NCI-H146 treated with DMSO at 0.1 percent for 48 hours (cell line): Measurements from ENCODE around the gene POC1A.
"Not testable (repeated sequence)": the region's sequence is repeated elsewhere in the genome, so short reads cannot be mapped to it uniquely, and the experiment has no call there.

Source experiments
- DNase-seq: peaks from one replicate; lab custom pipeline; 2025; ENCODE audit not compliant: unreplicated experiment; lab: John Stamatoyannopoulos, UW

The POC1A gene

DNA sequence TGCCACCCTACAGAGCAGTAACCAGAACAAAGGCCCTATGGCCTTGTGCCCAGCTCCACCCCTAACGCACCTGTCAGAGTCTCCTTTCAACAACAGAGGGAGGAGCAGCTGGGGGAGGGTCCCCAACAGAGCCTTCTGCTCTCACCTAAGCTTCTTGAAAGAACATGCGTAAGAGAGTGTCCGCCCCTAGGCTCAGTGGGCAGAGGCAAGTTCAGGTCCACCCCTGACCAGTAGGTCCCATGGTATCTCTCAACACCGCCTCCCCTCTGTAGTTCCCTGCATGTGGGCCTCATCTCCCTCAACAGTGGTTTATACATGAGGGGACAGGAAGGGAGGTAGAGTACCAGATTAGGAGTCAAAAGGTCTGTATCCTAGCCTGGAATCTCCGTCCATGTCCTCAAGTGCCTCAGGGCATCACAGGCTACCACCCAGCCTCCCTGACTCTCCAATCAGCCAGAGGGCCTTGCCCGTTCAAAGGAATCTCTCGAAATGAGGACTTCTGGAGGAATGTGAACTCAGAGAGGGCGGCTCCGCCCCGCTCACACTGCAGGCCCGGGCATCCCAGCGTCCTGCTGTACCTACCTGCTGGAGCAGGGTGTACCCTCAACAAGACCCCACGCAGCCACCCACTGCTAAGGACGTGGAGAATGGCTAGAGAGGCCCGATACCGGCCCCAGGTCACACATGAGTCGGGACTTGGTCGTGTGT is 680 bp downstream of the POC1A start:
- DNase-seq: peak; percentile 81

DNA sequence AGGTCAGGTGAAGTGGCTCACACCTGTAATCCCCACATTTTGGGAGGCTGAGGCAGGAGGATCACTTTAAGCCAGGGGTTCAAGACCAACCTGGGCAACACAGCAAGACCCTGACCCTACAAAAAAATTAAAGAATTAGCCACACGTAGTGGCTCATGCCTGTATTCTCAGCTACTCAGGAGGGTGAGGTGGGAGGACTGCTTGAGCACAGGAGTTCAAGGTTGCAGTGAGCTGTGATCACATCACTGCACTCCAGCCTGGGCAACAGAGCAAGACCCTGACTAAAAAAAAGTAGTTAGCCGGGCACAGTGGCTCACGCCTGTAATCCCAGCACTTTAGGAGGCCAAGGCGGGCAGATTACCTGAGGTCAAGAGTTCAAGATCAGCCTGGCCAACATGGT is 2.2 kb downstream of the POC1A start:
- DNase-seq: not testable (repeated sequence)

DNA sequence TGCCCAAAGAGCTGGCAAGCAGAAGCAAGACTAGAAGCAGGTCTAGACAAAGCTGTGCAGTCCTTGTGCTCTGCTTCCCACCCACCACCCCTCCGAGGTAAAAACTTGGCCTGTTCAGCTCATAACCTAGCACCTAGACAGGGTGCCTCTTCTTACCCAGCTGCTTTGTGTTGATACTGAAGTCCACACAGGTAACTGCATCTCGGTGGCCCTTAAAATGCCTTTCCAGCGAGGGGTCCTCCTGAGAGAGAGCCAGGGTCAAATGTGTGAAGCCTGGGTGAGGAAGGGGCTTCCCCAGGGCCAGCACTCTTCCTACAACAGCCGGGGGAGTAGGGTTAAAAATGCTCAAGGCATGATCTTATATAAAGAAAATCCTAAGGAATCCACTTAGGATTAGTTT is 3.4 kb downstream of the POC1A start:
- DNase-seq: no peak

DNA sequence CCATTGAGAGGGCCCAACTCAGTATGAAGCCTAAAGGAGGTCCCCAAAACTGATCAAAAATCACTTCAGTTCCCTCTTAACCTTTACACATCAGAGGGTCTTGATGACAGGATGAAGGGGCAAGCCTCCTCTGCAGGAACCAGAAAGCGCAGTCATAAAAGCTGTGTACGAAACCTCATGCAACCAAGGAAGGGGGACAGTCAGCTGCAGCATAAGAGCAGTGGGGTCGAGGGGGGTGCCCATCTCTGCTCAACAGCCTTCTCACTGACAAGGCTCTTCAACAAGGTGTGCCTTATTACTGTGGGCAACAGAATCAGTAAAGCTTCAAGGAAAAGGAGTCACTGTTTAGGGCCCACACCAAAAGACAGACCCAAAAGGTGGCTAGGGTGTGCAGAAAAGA is 3.9 kb downstream of the POC1A start:
- no peak for DNase-seq

DNA sequence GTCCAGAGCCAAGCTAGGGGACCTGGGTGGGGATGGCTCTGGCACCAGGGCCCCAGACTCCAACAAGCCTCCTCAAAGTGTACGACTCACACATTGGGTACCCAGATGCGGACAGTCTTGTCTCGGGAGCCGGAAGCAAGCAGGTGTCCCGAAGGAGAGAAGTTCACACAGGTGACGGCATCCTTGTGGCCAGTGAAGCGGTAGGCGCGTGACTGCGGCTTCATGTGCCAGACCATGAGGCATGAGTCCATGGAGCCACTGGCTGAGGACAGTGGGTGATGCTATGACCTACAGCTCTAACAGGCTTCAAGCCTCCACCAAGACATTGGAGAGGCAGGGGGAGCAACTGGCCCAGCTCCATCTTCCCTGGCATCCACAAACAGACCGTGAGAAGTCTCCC is 4.5 kb downstream of the POC1A start:
- DNase-seq: no peak

DNA sequence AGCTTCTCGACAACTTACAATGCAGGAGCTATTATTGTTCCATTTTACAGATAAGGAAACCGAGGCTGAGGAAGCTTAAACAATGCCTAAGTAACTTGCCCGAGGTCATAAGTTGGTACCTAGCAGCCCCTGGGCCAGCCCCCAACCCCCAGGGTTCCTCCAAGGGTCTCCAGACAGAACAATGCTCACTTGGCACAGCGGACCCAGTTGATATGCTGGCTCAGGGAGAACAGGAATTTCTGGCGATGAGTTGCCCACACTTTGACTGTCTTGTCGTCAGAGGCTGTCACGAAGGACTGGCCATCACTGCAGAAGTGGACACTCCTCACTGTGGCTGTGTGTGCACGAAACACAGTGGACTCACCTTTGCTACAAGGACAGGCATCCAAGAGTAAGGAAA is 5.2 kb downstream of the POC1A start:
- DNase-seq: no peak

DNA sequence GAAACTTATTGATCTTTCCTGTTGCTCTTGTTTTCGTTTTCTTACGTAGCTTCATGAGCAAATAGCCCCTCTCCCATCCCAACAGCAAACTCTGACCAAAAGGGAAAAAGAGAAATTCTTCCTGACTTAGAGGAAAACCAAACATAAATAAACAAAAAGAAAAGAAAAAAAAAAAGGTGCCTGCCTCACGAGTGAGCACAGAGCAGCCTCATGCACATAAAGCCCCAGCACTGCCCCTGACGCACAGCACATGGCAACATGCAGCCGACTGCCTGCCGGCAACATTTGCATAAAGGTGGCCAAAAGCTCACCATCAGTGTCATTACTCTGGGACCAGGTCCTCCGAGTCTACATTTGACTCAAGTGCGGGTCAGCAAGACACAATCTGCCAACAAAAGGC is 6.4 kb downstream of the POC1A start:
- DNase-seq: no peak

DNA sequence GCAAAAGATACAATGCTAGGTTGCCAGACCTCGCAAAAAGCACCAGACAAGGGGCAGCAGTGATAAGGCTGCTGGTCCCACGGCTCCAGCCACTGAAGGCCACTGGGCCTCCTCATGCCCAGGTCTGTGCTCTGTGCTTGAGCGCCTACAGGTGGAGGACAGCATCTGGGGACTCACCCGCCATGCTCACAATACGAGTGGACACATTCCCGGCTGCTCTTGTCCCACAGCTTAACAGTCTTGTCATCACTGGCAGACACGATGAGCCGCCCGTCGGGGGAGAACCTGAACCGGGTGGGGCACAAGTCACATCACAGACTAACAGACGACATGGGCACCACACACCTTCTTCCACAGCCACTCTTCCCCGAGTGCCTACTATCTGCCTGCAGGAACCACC is 7.4 kb downstream of the POC1A start:
- DNase-seq: no peak

DNA sequence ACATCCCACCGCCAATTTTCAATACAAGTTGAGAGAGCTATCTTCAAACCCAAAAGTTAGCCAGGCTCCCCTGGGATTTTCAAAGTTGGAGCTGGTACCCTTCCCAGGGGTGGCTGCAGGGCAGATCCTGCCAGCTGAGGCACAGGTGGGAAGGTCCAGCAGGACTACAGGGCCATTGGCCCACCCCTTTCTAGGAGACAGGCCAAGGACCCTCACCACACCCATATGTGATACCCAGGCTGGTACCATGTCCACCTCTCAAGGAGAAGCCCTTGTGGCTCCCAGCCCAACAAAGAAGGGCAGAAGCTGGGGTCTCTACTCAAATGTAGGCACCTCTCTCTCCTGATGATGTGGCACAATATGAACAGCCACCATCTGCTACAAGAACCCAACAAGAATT is 8.0 kb downstream of the POC1A start:
- DNase-seq: no peak

DNA sequence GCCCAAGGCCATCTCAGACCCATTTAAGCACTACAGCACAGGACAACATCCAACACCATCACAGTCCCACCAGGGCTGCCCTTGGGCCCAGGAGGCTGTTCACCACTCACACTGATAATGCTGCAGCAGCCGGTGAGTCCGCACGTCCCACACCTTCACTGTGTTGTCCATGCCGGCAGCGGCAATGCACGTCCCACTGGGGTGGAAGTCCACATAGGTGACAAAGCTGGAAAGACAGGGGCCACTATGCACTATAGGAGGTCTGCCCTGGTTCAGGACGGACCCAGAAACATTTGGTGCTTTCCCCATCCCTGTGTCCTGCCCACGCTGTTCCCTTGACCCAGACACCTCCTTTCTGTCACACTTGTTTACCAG is 8.5 kb downstream of the POC1A start:
- DNase-seq: no peak

DNA sequence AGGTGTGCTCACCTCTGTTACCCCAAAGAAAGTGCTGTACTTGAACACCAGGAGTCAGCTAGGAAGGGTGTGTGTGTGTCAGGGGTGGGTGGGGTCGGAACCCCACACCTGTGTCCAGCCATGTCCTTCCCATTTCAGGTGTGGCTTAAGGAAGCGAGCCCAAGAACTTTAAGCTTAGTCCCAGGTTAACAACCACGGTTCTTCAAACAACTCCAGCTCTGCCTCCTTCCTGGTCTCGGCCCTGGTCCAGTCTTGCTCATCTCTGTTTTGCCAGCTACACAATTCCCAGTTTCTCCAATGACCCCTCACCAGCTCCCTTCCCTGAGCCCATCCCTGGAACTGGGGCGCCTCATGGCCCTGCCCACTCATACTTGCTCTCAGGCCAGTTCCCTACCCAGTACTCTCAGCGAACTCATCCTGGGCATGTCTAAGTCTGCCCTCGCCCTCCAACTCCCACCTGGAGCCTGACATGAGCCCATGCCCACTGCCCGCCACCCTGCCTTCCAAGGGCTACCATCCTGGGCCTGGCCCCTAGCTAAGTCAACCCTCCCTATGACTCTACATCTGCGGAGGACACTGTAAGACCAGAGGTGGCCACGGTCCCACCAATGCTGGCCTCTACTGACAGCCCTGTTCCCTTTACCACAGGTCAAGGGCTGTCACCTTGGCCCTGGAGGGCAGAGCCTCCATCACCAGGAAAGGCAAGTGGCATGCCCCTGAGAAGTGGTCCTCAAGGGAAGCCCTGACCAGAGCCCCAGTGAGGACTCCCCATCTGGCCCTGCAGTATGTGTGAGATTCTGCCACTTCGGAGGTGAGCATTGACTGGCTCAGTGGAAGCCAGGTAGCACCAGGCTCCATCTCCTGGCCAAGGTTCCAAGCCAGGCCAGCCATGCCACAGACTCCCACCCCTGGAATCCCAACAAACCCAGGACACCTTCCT is 9.2 kb downstream of the POC1A start:
- DNase-seq: no peak

DNA sequence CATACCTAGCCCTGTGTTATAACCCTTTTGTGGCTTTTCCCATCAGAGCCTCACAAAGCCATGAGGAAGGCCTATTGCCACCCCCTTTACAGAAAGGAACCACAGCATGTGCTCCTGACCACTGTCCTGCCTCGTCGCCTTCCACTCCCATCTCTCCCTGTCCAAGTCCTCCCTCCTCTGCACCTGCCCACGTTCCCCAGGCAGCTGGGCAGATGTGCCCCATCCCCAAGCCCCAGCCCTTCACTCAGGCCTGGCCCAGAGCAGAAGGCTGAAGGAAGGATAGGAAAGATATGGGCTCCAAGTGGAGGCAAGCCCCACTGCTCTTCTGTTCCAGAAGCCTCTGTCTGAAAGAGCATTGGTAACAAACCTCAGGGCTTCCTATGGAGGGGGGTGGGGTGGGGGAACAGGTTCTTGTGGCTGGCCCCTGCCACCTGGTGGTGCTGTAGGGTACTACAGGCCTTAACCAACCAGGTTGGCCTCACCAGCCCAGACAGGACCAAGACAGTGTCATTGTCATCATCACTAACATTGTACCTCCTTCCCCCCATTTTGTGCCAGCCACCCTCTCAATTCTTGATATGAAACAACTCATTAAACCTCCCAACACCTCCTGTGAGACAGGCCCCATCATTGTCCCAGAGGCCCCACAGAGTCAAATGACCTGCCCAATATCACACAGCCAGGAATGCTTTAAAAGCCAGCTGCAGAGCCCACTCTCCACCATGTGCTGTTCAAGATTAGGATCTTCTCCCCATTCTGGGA is 10.0 kb downstream of the POC1A start:
- no peak for DNase-seq

DNA sequence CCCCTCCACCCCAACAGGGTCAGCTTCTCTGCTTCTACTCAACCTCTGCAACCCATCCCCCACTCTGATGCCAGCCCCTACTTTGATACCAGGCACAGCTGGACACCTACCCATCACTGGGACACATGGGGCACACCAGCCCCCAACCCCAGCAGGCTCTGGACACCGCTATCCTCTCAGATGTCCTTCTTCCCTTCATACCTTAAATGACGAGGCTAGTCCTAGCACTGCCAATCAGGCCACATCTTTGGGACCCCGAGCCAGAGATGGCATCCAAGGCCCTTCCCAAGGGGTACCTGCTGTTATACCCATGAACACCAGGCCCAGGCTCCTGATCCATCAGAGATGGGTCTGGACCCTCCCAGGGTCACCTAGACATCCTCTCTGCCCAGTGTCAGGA is 10.6 kb downstream of the POC1A start:
- DNase-seq: no peak

DNA sequence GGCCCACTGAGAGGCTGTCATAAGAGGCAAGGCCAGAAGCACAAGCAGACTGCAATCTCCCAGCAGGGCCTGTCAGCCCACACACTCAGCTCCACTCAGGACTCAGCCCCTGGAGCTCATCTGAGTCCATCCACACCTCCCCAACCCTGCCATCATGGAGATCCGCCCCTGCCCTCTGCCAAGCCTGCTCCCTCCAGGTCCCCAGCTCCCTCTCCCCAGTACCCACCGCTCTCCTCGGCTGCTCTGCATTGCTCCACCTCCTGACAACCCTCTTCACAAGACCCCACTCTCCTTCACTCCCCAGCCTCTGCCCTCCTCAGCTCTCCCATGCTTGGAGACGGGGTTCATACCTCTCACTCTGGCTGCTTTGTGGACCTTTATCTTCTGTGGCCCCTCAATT is 11.1 kb downstream of the POC1A start:
- no peak for DNase-seq

DNA sequence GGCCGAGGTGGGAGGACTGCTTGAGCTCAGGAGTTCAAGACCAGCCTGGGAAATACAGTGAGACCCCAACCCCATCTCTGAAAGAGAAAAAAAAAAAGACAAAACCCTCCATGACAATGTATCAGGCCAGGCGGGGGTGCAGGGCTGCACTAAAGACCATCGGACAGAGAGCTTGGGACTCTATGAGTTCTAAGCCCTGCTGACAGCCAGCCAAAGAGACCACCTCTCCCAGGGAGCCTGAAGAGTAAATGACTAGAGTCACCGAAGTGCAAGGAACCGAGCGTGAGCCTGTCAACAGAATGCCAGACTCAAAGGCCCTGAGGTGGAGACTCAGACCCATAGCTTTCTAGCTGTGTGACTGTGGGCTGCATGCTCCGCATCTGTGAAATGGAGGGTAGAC is 12.5 kb downstream of the POC1A start:
- no peak for DNase-seq

DNA sequence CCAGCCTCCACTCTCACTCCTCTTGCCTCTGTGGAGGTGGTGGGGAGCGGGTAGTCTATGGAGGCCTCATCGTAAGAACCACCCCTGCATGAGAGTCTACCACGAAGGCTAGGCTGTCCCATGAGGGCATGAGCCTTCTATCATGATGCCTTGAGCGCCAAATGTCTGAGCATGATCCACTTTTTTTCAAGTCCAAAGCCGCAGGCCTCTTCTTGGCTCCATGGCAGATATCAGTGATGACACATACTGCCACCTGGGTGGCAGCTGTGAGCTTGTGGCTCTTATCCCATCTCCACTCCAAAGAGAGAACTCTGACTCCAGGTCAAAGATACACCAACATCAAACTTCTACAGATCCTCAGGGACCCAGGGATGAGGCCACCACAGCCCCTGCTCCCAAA is 13.5 kb downstream of the POC1A start:
- DNase-seq: no peak

DNA sequence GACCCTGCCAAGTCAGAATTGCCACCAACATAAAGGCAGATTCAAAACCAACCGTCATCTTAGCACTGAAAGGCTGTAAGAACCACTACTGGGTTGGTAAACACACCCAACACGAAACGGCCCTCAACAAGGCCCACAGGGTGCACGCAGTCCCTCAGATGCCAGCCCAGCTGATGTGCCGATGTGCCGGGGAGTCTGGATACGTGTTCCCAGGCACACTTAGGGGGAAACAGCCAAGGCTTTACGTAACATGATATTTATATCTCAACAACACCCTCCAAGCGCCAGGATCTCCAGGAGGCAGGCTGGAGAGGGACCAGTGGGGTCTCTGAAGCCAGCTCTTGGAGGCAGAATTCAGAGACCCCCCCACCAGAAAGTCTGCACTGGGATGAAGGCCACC is 14.2 kb downstream of the POC1A start:
- no peak for DNase-seq

DNA sequence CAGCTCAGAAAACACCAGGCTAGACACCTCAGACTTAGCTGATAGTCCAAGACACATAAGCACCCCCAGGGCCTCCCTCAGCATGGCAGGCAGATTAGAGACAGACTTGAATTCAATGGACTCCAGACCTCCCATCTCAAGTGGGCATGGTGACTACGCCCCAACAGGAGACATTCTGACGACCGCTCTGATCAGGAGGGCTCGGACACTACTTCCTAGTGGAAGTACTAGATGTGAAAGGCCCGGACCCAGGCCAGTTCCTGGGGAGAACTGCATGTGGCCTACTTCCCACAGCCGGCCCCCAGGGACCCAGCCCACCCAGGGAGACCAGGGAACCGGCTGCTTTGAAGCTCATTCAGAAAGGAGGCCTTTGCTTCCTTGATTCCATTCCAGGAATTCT is 16.9 kb downstream of the POC1A start:
- DNase-seq: no peak

DNA sequence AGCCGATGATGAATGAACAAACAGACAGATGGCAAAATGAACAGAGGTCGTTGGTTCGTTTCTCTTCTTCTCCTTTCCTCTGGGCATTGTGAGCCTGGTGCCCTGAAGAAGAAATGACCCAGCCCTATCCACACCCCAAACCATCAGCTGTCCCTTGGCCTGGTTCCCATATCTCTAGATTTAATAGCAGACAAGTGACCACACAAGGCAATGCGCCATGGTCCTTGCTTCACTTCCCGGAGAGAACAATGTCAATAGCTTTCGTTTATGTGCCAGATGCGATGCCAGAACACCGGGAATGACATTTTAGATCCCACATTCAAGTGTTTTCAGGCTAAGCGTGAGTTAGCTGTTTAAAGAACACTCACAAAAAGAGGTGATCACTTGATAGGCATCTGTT is 17.7 kb downstream of the POC1A start:
- DNase-seq: no peak

DNA sequence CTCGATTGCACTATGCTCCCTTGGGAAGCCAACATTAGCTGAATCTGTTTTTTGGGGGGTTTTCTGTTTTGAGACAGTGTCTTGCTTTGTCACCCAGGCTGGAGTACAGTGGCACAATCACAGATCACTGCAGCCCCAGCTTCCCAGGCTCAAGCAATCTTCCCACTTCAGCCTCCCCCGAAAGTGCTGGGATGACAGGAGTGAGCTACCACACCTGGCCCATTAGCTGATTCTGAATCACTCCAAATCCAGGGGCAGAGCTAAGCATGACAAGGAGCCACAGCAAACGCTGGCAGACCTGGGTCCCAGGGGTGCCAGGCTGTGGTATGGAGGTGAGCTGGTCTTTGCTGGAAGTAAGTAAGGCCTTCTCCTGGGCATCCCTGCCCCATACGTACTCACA is 18.9 kb downstream of the POC1A start:
- no peak for DNase-seq

DNA sequence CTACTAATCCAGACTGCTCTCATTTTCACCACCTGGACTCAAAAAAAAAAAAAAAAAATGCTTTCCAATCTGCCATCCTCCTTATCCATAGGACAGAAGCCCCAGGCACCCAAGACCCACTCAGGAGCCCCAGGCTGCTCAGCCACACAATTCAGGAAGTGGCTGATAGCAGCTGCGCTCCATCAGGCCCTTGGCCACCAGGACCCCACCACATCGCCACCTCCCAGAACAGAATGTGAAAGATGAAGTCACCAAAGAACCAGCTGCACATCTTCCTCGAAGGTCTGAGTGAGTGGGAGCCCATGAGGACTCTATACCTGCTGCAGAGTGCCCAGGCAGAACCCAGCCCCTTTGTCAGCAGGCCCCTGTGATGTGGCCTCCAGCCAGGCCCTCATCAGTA is 19.5 kb downstream of the POC1A start:
- DNase-seq: no peak

DNA sequence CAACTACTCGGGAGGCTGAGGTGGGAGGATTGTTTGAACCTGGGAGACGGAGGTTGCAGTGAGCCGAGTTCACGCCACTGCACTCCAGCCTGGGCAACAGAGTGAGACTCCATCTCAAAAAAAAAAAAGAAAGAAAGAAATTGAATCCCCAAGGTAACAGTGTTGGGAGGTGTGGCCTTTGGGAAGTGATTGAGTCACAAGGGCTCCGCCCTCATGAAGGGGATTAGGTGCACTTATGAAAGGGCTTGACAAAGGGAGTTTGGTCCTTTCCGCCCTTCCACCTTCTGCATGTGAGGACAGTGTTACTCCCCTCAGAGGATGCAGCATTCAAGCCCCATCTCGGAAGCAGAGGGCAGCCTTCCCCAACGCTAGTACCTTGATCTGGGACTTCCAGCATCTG is 21.3 kb downstream of the POC1A start:
- DNase-seq: no peak
